LNCAP (cell line): Measurements from ENCODE around the gene EHMT1.
"Not testable (repeated sequence)": the region's sequence is repeated elsewhere in the genome, so short reads cannot be mapped to it uniquely, and the experiment has no call there.

Experiments used
- CTCF ChIP-seq: fragments of 450-650 bp; IDR thresholded peaks from 2 replicates; pipeline ENCODE4 v1.5.1; 2017; ENCODE audit warnings: mild to moderate bottlenecking

Gene EHMT1

GRCh38 chr9:137875354-137875753 lies 256.5 kb downstream of the EHMT1 start:
- no peak for TF ChIP-seq CTCF

GRCh38 chr9:137875846-137876245 lies 257.0 kb downstream of the EHMT1 start:
- TF ChIP-seq CTCF = no peak

- TF ChIP-seq CTCF = no peak
Measured at GRCh38 chr9:137876269-137876668, 257.5 kb downstream of the EHMT1 start.

DNA sequence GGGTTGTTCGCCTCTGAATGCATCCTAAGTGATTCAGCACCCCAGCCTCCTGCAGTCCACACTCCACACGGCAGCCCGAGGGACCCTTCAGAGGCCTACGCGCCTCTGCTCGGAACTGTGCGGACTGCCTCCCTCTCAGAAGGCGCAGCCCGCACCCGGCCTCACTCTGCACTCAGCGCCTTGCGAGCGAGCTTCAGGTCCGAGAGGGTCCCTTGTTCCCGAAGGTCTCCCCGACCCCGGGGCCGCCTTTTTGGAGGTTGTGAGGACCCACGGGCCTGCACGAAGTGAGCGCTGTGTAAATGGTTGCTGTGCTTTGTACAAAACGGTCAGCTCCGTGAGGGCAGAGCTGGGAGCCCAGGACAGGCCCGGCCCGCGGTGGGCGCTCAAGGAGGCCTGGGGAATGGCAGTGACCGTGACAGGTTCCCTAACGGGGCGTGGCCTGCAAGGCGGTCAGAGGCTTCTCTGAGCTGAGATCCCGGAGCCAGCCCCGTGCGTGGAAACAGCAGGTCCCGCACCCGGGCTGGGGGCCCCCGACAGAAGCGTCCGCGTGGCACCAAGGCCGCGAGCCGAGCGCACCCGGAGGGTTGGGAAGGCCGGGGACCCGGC lies 258.1 kb downstream of the EHMT1 start:
- no peak for TF ChIP-seq CTCF

DNA sequence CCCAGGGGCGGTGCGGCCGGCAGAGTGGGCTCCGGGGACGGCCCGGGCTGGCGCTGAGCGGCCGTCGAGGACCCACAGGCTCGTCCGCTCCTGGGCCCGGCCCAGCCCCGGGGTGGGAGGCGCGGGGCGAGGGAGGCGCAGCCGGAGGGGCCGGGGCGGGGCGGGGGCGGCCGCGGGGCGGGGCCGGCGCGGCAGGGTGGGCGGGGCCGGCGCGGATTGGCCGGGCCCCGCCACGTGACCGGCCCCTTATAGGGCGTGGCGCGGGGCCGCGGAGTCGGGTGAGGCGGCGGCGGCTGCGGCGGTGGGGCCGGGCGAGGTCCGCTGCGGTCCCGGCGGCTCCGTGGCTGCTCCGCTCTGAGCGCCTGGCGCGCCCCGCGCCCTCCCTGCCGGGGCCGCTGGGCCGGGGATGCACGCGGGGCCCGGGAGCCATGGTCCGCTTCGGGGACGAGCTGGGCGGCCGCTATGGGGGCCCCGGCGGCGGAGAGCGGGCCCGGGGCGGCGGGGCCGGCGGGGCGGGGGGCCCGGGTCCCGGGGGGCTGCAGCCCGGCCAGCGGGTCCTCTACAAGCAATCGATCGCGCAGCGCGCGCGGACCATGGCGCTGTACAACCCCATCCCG lies 258.8 kb downstream of the EHMT1 start, which contains the start of gene CACNA1B:
Gene CACNA1B (plus strand): TSS at position 277 of the 617 bp plus-strand sequence. CDS start 152 bp downstream, at position 429.
- TF ChIP-seq CTCF = not testable (repeated sequence)

GRCh38 chr9:137878146-137878941 lies 259.5 kb downstream of the EHMT1 start:
- no peak for TF ChIP-seq CTCF

DNA sequence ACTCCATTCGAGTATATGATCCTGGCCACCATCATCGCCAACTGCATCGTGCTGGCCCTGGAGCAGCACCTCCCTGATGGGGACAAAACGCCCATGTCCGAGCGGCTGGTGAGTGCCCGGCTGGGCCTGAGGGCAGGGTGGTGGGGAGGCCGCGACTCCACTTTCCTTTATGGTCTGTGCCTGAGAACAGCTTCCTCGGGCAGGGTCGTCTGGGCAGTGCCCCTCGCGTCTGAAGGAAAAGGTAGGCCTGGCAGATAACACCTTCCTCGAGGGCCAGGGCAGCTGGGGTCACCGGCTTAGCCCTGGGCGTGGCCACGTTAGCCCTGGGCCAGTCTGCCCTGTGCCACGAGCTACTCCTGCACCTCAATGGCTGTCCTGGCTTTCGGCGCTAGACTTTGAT lies 260.2 kb downstream of the EHMT1 start:
- TF ChIP-seq CTCF = no peak
